ENCODE data around the gene PIMREG.

PIMREG gene

DNA sequence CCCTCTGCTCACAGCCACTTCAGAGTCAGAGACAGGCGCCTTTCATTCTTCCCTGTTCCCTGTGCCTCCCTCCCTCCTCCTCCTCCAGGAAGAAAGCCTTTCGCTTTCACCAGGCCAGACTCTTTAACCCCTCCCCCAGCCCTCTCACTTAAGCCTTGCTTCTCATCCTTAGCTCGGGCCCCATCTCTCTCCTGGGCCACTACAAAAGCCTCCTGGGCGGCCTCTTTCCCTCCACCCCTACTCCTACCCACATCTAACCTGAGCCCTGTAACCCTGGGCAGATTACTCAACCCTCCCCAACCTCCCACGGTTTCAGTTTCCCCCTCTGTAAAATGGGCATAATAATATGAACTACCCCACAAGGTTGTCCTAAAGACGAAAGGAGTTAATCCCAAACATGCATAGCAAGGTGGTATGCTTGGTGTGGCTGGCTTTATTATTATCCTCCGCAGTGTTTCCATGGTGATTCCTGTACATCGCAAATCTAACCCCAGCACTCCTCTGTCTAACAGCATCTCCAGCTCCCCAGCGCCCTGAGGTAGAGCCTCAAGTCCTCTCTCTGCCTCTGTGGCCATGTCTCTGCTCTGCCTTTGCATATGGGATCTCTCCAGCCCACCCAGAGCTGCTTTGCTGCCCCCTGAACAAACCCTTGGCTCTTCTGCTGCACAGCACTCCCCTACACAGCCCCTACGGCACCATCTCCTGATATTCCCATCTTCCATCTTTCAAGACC, 17.7 kb downstream of the PIMREG start:
- no peak for DNase-seq (ENCODE audit: low read depth)

DNA sequence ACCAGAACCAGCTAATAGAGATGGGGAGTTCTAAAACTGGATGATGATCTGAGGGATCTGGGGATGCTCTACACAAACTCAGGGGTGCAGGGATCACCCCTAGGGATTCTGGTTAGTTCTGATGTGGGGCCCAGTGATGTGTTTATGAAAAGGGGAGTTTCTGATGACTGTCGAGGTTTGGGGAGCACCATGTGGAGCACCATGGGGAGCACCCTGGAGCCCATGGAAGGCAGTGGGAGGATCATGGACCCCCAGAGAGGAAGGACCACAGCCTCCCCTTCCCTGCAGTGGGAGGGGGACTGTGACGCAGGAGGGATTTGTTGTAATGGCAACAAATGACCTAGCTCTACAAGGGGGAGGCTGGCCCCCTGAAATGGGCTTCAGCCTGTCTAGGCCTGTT, 18.4 kb downstream of the PIMREG start:
- DNase-seq (ENCODE audit: low read depth): no peak

DNA sequence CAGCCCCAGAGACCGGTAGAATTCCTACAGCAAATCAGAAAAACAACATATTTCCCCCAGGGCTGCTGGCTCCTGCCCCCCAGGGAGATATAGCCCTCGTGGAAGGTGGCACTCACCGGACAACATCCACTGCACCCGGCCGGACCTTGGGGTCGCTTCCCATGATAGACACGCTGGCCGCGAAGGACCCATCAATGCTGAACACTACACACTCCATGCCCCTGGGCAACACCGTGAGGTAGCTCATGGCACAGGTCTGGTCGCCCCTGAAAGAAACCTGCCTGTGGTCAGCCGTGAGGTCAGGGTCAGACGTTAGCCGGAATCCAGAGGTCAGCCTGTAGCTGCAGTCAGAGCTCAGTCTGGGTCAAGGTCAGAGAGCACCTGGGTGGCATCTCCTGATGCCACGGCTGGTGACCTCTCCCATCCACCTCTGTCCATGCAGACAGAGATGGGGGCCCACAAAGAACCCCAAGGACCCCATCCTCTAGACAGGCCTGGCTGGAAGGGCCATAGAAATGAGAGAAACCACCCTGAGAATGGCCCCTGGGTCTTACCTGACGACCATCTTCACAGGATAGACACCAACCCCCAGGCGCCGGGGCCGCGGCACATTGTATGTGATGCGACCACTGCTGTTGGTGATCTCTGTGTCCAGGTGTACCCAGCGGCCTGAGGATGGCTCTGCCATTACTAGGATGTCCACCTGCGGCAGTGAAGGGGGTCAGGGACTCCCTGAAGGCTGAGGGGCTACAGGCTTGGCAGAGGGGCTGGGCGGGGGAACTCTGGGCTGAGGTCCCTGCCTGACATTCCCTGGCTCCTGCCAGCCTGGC, 19.6 kb downstream of the PIMREG start:
- DNase-seq (ENCODE audit: low read depth): no peak

DNA sequence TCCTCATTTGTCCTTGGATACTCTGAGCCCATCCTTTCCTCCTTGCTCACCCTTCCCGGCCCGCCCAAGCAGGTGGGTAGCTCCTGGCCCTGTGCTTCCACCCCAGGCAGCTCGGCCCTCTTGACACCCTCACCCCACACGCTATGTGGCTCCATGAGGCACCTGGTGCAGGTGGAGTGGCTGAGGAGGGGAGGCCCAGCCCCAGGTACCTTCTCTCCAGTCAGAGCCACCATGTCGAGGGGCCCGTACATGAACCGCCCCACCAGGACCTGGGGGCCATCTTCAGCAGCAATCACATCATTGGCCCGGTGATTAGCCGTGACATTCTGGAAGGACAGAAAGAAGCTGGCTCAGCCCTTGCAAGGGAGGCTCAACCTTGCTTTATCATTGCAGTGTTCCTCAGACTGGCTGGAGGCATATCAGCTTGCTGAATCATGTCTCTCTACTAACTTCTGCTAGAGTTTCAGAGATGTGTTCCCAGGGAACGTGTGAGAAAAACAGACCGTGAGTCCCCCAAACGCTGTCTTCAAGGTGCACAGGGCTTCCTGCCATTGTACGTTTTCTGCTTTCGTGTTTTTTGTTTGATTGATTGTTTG, 20.3 kb downstream of the PIMREG start:
- DNase-seq (ENCODE audit: low read depth): no peak

DNA sequence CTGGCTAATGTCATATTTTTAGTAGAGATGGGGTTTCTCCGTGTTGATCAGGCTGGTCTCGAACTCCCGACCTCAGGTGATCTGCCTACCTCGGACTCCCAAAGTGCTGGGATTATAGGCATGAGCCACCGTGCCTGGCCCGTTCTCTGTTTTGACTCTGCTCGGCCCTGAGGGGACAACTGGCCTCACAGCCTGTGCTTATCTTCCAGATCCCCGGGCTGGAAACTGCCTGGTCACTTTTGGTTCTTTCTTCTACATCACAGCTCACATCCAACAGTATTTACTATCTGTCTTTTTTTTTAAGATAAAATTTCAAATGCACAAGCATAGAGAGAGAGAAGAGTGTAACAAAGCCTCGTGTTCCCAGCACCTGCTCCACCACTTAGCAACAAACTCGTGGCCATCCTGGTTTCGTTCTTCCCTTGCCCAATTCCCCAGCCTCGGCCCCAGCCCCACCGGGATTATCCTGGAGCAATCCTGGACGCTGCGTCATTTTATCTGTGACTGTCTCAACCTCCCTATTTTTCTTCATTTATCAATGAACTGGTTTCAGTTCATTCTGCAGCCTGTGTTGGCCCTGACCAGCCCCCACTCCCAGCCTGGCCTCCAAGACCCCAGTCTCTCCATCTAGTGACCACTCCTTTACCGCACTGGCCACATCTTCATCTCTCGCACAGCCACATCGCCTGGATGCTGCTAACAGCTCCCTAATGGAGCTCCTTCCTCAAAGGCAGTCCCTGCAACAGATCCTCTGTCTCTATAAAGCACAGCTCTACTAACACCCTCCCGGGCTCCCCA, 21.1 kb downstream of the PIMREG start:
- no peak for DNase-seq (ENCODE audit: low read depth)

DNA sequence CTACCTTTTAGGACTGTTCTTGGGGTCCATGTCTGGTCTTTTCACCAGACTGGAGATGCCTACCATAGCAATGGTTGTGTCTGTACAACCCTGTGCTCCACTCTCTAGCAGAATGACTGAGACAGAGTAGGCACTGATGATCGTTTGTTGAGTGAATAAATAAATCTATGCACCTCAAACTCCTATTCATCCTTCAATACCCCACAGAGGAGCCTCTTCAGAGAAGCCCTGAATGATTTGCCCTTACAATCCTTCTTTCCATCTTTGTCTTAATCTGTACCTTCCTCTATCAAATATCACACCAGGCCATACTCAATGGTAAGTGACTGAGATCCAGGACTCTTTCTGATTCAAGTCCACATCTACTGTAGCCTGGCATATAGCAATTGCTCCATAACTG, 23.3 kb downstream of the PIMREG start:
- DNase-seq (ENCODE audit: low read depth): no peak

DNA sequence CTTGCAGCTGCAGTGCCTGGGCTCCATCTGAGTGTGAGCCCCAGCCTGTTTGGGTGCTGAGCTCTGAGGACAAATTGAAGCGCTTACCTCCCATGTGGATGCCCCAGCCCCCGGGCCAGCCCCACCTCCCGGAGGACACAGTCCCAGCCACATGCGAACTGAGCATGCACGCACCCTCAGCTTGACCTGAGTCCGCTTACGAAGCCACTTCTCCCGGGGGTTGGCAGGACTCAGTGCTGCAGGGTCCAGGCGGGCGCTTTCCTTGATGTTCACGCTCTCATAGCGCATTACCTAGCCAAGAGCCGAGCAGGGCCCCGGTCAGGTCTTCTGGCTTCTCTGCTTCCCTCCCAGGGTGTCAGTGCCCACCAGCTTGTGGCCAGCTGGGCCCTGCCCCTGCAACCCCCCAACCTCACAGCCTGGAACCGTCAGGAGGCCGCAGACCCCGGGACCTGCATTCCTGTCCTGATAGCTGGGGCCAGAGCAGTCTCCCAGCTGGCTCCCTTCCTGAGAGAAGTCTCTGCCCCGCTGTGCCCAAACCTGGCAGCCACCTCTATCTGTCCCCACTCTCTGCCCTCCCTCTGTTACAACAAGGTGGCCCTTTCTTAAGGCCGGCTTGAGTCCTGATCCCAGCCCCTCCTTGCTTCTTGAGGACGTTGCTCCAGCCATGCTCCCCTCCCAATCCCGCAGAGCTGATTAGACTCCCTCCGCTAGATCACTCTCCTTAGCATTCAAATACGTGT, 24.0 kb downstream of the PIMREG start:
- DNase-seq (ENCODE audit: low read depth): no peak

DNA sequence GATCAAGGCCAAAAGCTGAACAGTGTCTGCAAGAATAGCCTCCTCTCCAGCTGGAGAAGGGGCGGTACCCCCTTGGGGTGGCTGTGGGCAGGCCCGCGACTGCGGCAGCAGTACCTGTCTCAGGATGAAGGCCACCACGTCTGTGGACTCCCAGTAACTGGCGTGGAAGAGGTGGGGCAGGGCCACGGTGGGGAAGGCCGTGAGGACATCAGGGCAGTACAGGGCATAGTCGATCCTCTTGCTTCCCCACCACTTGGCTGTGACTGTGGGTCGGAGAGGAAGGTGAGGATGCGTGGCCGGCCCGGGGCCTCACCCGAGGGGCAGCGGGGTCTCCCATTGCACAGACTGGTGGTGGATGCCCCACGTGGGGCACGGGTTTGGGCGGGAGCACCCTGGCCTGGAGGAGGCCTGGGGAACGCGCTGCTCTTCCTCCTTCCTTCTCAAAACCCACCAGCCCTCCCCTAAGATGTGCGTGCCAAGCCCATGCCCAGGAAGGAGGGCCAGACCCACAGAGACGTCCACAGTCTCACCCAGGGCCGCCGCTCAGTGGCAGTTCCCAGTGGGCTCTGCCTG, 26.0 kb downstream of the PIMREG start:
- DNase-seq (ENCODE audit: low read depth): no peak

DNA sequence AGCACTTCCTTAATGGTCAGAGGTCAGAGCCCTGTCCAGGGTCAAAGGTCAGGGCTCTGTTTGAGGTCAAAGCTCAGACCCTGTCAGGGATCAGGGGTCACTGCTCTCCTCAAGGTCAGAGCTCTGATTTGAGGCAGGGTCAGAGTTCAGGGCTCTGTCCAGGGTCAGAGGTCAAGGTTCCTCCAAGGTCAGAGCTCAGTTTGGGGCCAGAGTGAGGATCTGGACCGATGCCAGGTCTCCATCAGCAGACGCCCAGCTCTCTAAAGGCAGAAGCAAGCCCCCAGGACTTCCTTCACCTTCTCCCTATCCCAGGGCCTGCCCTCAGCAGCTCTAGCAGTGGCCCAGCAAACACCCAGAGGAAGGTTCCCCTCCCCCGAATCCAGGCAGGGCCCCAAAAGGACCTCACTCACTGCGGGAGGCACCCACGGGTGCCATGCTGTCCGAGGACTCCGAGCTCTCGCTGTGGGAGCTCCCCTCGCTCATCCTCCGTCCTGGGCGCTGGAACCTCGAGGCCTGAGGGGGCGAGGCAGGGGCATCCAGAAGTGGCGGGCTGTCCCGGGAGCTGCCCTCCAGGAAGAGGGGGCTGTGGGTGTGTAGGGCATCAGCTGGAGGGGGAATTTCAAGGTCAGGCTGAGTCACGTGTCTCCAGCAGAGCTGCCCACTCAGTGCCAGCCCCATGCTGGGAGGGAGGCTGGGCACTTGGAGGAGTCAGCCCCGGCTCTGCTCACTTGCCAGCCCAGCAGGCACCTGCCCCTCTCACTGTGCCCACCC, 26.7 kb downstream of the PIMREG start:
- DNase-seq (ENCODE audit: low read depth): no peak

DNA sequence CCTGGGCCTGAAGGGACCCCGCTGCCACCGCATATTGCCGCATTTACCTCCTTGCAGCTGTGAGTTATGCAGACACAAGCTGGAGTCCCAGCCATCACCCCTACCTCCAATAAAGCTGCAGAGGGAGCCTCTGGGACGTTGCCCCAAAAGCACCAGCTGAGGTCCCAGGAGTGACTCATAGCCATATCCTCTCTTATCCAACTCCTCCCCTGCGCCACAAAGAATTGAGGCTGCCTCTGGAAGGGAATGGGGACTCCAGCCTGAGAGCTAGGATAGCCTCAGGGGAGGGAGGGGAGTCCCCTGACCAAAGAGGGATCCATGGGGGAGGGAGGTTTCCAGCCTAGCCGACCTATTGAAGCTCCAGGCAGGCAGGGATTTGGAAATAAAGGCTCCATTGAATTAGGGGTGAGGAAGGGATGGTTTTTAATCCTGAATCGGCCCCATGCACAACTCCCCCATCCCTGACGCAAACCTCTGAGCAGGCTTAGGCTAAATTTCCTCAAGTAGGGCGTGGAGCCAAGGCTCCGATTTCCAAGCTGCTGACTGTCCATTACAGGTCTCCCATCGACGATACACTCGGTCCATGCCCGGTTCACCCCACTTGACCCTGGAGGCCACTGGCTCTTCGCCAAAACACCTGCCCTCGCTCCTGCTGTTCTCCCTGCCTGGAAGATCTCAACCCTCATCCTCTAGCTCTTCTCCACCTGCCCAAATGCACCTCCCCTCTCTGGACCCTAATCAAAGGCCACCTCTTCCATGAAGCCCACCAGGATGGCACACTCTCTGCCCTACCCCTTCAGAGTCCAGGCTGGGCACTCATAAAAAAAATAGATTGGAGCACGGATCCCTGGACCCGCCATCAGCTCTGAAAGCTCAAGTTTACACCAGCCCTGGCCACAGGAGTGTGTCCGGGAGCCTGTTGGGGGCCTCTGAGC, 27.5 kb downstream of the PIMREG start:
- DNase-seq (ENCODE audit: low read depth): no peak

DNA sequence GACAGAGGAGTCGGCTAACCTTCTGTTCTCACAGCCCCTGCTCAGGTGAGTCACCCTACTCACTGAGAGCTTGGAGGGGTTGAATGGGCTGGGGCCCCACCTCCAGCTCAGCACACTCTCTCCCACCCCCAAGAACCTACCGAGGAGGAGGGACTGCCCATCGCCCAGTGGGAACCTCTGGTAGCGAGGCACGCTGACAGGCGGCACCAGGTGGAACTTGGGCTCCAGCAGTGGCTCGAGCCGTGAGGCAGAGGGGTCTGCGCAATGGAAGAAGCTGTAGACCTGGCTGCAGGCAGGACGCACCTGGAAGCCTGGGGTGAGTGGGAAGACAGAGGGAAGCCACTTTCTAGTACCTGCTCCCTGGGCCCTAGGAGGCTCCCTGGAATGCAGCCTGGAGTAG, 28.3 kb downstream of the PIMREG start:
- DNase-seq (ENCODE audit: low read depth): no peak

DNA sequence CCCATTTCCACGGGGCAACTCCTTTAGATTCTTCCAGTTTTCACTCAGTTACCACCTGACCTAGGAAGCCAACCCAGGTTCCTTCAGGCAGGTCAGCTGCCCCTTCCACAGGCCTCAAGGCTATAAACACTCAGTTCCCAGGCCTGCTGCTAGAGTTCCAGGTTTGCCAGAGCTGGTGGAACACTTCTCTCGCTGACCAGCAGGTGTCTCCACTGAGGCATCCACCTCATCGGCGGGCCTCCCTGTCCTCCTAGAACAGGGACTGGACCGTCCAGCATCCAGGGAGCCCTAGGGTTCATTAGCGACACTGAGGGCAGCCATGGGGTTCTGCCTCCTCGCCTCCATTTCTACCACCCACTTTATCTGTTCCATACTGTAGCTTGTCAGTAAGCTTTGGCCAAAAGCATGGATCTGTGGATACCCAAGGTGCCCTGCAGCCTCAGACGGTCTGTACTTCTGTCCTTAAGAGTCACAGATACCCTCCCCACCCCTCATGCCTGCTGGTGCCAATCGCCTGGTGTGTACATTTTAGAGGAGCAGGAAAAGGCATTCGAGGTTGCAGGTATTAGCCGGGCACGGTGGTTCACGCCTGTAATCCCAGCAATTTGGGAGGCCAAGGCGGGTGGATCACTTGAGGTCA, 29.0 kb downstream of the PIMREG start:
- peak; percentile 46 for DNase-seq (ENCODE audit: low read depth)

DNA sequence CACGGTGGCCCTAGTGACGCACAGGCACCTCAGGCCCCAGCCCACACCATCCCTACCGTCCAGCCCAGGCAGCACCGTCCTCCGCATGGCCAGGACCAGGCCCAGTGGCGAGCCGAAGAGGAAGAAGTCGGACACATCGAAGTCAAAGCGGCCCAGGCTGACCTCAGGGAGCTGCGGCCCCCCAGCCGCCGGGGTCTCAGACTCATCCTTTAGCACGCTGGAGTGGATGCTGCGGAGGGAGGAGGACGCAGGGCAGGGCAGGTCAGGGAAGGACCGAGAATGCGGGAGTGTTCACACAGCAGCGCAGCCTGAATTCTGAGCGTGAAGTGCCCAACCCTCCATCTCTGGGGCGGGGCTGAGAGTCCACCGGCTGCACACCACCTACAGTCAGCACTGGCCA, 30.1 kb downstream of the PIMREG start:
- no peak for DNase-seq (ENCODE audit: low read depth)

DNA sequence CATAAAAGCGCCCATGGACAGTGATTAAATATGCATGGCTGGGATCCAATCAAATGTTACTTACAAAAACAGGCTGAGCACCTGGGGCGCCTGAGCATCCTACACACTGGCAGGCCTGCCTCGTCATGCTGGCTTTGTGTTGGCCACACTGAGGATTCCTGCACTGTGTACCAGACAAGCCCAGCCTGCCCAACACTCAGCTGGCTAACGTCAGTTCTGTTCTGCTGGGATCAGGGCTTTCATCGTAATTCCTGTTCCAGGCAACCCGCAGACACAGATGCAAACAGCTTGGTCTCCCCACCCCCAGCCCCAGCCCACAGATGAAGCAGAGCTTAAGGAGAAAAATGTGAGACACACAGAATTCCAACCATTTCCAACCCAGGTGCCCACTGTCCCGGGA, 30.7 kb downstream of the PIMREG start:
- DNase-seq (ENCODE audit: low read depth): no peak

DNA sequence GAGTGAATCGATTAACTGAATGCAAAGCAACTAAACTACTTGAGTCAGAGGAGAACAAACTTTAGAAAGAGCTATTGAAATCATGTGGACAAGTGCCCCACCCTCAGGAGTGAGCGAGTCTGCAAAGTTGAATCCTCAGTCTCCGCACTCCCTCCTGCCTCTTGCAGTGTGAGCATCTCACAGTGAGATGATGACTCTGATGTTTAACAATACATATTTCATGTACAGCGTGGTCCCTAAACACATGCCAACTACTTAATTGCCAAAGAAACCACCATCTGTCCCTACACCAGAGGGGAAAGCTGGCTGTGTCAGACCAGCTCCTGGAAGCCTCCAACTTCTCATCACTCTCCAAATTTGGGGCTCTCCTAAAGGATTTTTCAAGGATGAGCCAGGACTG, 31.2 kb downstream of the PIMREG start:
- no peak for DNase-seq (ENCODE audit: low read depth)

DNA sequence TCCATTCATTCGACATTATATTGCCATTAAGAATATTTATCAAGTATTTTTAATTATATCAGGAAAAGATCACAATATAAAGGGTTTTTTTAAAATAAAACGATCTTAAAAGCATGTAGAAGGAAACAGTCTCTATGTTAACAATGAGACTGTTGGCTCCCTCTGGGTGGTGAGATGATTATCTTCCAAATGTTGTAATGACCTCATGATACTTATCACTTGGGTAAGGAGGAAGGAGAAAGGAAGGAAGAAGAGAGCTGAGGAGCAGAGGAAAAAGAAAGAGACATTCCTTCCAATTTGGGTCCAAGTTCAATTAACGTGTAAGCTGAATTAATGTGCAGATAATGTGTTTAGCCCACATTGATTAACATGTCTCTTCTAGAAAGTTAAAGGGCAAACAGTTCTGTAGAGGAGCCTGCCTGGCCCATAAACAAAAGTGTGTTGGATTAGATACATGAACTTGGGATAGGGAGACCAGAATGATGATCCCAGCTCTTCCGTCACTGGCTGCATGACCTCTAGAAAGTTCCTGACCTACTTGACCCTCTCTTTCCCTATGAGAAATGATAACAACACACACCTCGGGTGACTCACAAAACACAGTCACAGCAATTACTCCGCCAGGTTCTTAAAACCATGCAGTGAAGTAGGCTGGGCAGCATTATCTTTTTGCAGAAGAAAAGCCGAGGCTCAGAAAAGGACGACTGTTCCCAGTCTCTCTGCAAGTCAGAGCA, 32.0 kb downstream of the PIMREG start:
- DNase-seq (ENCODE audit: low read depth): no peak

DNA sequence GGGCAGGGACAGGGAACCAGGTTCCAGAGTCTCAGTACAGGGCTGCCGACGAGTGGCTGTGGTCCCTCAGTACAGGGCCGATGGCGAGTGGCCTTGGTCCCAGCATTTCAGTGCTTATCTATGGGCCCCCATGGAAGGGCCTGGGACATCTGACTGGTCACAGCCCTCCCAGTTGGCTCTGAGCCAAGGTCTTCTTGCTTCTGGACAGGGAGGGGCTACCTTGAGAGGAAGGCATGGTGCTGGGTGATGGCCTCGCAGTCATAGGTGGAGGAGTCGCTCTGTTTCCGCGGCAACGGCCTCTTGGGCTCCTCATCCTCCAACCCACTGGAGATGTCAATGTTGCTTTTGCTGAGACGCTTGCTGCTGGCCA, 32.5 kb downstream of the PIMREG start:
- no peak for DNase-seq (ENCODE audit: low read depth)

DNA sequence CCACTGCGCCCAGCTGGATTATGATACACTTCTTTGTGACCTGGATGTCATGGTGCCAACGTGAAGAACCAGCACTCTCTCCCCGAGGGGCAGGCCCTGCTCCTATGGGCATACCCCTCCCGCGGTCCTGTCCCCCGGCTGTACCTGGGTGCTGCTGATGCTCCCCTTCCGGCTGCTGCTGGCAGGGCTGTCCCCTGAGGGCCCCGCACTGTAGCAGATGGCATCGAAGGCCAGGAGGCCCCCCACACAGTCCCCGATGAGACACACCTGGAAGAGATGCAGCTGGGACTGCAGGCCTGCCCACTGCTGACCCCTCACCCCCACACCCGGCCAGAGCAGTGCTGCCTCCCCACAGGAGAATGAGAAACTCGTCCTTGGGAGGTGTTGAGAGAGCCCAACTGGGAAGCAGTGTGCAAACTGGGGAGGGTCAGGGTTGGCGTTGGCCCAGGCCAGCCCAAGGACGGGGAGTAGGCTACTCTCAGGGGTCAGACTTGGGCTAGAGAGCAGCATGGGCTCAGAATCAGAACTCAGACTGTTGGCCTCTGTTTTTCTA, 33.7 kb downstream of the PIMREG start:
- DNase-seq (ENCODE audit: low read depth): no peak

All from stimulated activated CD8-positive, alpha-beta memory T cell treated with anti-CD3 and anti-CD28 coated beads, Interleukin-7, amount 100 ng/mL, for 24 hours (primary cell).